GM19438 (cell line): ENCODE measurements around the gene SVIL.
"Not testable (repeated sequence)": the region's sequence is repeated elsewhere in the genome, so short reads cannot be mapped to it uniquely, and the experiment has no call there.

Source experiments
- ATAC-seq: cut with Tn5 transposase; IDR thresholded peaks from one replicate; pipeline ENCODE4 v1.9.1; 2021; ENCODE audit warnings: low read depth; ENCODE audit not compliant: unreplicated experiment

The SVIL gene

GRCh38 chr10:29623797-29624196 lies 11.0 kb downstream of the SVIL start:
- ATAC-seq, result no peak

DNA sequence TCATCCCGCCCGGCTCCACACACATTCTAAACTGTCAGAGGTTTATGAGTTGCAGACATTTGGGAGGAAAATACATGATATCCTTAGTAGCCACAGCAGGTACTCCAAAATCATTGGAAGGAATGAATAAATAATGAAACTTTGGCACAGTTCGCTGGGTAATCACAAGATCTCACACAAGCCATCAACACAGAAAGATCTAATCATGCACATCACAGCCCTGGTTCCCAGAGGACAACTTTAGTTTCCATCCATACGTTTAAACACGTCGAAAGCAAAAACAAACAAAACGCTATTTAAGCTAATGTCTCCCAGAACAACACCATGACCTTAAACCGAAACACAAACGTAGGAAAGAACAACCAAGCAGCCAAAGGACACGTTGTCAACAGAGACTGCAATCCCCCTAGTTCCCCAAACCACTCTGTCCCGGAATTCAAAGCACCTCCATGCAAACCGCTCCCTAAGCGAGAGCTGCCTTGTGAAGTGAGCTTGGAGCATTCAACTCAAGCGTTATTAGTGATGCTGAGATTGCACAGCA lies 12.3 kb downstream of the SVIL start:
- ATAC-seq, result no peak

- ATAC-seq, result no peak
Measured at GRCh38 chr10:29621161-29621560, 13.6 kb downstream of the SVIL start.

DNA sequence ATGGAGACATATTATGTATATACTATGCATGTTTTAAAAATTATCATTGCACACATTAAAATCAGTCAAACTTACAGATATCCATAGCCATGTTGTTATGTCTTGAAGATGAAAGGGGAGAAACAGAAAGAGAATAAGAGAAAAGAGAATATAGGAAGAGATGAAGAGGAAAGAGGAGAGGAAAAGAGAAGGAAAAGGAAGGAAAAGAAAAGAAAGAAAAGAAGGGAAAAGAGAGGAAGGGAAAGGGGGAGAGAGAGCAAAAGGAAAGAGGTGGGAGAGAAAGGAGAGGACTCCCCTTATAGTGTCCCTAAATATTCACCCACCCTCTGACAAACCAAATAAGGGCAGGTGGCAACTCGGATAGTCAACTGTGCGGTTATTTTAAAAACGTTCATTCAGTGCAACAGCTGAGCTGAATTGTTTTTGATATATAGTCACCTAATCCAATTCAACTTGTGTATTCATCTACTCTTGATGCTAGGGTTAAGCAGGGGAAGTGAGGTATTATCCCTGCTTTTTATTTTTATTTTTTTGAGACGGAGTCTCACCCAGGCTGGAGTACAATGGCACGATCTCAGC lies 14.6 kb downstream of the SVIL start:
- ATAC-seq, result no peak

GRCh38 chr10:29619241-29619669 lies 15.5 kb downstream of the SVIL start:
- ATAC-seq, result no peak

DNA sequence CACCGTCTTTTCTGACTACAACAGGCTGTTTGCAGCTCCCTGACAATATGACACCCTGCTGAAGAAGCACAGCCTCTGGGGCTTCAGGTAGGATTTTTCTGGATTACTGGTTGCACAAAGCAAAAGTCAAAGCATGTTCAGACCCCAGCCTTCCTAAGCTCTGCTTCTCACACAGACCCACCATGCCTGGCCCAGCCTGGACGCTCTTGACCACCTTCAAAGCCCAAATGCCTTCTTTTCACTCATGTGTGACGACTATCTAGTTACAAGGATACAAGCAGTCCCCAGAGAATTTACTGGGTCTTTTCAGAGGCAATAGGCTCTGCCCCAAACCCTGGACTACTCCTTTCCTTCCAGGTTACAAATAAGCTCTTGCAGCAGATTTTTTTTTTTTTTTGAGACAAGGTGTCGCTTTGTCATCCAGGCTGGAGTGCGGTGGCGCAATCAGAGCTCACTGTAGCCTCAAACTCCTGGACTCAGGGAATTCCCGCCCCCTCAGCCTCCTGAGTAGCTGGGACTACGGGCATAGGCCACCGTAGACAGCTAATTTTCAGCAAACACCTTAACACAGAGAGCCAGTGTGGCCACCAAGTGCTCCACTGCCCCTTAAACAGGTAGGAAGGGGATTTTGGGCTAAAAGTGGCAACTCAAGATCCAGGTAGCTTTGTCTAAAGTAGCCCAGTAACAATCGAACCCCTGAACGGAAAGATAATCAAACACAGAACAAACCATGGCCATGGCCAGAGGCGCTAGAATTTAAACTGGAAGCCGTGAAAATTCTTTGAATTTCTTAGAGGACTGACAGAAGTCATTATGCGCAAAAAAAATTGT lies 16.2 kb downstream of the SVIL start:
- no peak for ATAC-seq

- ATAC-seq, result no peak
Measured at GRCh38 chr10:29617880-29618340, 16.9 kb downstream of the SVIL start.

DNA sequence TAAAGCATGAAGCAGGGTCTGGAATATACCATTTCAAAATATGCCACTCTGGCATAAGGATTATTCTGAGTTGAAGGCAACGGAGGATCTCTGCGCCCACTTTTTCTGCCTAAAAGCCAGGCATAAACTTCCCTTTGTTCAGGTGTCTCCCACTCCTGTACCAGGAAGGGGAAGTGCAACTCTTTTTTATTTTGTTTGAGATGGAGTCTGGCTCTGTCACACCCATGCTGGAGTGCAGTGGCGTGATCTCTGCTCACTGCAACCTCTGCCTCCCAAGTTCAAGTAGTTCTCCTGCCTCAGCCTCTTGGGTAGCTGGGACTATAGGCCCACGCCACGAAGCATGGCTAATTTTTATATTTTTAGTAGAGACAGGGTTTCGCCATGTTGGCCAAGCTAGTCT lies 18.2 kb downstream of the SVIL start:
- no peak for ATAC-seq

GRCh38 chr10:29615195-29615594 lies 19.6 kb downstream of the SVIL start:
- no peak for ATAC-seq

DNA sequence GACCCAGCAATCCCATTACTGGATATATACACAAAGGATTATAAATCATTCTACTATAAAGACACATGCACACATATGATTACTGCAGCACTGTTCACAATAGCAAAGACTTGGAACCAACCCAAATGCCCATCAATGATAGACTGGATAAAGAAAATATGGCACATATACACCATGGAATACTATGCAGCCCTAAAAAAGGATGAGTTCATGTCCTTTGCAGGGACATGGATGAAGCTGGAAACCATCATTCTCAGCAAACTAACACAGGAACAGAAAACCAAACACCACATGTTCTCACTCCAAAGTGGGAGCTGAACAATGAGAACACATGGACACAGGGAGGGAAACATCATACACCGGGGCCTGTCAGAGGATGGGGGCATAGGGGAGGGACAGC lies 20.5 kb downstream of the SVIL start:
- not testable (repeated sequence) for ATAC-seq

GRCh38 chr10:29613791-29614190 lies 21.0 kb downstream of the SVIL start:
- ATAC-seq, result no peak

GRCh38 chr10:29613196-29613595 lies 21.6 kb downstream of the SVIL start:
- no peak for ATAC-seq

DNA sequence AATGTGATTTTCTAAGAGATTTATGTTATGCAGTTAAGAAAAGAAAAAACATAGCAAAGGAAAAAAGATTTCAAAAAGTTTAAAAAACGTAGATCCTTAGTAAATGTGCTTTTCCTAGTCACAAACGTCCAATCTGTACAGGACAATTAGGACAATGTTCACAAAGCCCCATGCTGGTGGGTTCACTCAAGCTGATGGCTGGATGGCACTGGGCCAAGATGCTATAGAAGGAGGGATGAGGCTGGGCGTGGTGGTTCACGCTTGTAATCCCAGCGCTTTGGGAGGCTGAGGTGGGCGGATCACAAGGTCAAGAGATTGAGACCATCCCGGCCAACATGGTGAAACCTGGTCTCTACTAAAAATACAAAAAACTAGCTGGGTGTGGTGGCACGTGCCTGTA lies 22.1 kb downstream of the SVIL start:
- ATAC-seq, result no peak

GRCh38 chr10:29611781-29612381 lies 22.9 kb downstream of the SVIL start:
- no peak for ATAC-seq

DNA sequence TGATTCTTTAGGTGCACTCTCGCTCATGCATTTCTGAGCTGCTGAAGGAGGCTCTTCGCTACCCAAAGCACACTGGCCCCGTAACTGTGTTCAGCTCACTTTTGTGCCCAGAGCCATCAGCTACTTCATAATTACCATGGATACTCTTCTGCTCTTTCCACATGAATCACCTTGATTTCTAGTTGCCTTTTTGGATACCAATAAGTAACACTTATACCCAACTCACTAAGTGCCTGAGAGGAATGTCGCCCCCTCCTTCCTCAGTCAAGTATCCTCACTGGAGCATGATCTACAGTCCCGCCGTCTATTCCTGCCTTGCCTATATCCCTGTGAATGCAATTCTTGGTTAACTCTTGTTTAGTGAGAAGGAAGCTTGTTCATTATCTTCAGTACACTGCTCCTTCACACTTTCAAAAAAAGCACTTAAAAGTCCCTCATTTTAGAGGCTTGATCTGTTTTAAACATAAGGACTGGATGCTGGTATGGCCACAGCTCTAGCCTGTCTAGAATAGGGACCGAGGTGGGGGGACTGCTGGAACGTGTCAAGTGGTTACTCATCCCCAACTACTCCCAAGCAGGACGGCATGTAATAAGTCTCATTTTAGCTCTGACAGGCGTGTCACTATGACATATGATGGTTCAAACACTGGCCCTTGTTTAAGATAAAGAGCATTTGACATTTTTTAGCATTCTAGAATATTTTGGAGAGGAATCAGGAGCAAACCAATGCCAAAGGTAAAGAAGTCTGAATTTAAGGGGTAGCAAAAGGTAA lies 23.7 kb downstream of the SVIL start:
- ATAC-seq, result no peak

DNA sequence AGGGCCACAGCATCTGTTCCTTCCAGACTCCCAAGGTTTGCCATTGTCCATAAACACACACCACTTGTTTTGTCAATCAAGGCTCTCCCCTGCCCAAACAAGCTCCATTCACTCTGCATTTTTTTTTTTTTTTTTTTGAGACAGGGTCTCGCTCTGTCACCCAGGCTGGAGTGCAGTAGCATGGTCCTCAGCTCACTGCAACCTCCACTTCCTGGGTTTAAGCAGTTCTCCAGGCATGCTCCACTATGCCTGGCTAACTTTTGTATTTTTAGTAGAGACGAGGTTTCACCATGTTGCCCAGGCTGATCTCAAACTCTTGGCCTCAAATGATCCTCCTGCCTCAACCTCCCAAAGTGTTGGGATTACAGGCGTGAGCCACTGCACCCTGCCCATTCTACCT lies 24.4 kb downstream of the SVIL start:
- ATAC-seq, result not testable (repeated sequence)

GRCh38 chr10:29609696-29610095 lies 25.1 kb downstream of the SVIL start:
- no peak for ATAC-seq

DNA sequence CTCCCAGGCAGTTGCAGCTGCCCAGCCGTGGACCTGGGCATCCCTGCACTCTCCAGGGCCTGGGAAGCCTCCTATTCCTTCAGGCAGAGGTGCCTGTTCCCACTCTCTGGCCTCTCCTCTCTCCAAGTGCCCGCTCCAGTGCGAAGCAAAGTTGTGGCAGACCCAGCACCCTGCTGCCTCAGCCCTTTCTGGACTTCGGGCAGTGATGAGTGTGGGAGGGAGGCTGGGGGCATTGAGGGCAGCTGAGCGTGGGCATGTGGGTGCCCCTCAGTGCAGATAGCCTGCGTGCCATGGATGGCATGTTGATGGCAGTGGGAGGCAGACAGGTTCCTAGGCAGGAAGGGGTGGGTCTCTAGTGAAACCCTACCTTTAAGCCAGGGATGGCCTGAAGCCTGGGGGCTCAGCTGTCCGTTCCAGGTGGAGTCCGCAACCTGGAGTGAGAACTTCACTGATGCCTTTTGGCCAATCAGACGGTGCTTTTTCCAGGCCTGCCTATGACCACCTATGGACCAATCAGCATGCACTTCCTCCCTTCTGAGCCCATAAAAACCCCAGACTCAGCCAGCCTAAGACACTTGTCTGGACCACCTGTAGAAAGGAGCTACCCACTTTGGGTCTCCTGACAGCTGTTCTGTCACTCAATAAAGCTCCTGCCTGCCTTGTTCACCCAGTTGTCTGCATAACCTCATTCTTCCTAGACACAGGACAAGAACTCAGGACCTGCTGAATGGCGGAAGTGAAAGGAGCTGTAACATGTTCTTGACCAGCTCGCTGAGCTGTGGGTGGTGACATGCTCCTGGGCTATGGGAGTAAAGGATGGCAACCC lies 26.1 kb downstream of the SVIL start:
- ATAC-seq, result no peak

DNA sequence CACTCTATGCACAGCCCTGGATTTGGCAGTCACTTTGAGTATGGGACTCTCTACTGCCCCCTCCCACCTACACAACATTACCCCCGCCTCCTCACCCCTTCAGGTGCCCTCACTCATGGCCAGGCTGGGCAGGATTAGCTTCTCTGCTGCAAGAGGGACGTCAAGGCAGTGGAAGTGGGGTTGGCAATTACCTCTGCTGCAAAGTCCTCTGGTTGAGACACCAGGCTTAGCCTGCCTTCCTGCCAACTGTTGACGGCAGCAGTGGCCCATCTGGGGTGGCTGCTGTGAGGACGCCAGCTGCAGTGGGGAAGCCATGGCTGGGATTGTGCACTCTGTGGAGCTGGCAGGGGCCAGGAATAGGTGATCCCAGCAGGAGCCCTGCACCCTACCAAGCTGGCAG lies 26.7 kb downstream of the SVIL start:
- no peak for ATAC-seq

- ATAC-seq, result no peak
Measured at GRCh38 chr10:29607576-29607975, 27.2 kb downstream of the SVIL start.
